GM12891 (cell line): ENCODE results near the gene TBCB.

Experiments used
- DNase-seq: peaks from one replicate; pipeline ENCODE4 v3.0.0; 2011; ENCODE audit warnings: low spot score; ENCODE audit not compliant: insufficient read length
- FAIRE-seq: peaks from 2 replicates; lab custom pipeline; 2011; peaks lifted over from hg19 to GRCh38; lab: Jason Lieb, UNC
- PAX5 ChIP-seq: IDR thresholded peaks from 2 replicates; pipeline ENCODE4 v1.6.1; 2011; ENCODE audit warnings: low read length, moderate library complexity, mild to moderate bottlenecking; ENCODE audit not compliant: insufficient read depth, severe bottlenecking
- POLR2A ChIP-seq: IDR thresholded peaks from 2 replicates; pipeline ENCODE4 v1.6.1; 2011; ENCODE audit warnings: low read depth, low read length, control low read depth
- POLR2AphosphoS5 ChIP-seq: IDR thresholded peaks from 2 replicates; pipeline ENCODE4 v1.6.1; 2011; ENCODE audit warnings: low read depth, low read length, control low read depth
- POU2F2 ChIP-seq: IDR thresholded peaks from 2 replicates; pipeline ENCODE4 v1.6.1; 2011; ENCODE audit warnings: low read depth, mild to moderate bottlenecking, control low read depth, low read length, moderate library complexity
- SPI1 ChIP-seq: IDR thresholded peaks from 2 replicates; pipeline ENCODE4 v1.6.1; 2011; ENCODE audit warnings: low read depth, low read length, control low read depth
- TAF1 ChIP-seq: IDR thresholded peaks from 2 replicates; pipeline ENCODE4 v1.6.1; 2011; ENCODE audit warnings: low read depth, low read length, control low read depth

TBCB gene

GRCh38 chr19:36101550-36102327 lies 13.5 kb upstream of the TBCB start:
- no peak for FAIRE-seq
- TF ChIP-seq PAX5 (no peak), POLR2AphosphoS5 (no peak), POU2F2 (no peak), TAF1 (no peak), POLR2A (no peak)
- DNase-seq: no peak

GRCh38 chr19:36103040-36103626 lies 12.1 kb upstream of the TBCB start:
- DNase-seq (no peak), FAIRE-seq (no peak)
- no peak for TF ChIP-seq POU2F2

- TF ChIP-seq POU2F2 (no peak), TAF1 (no peak), POLR2A (no peak), SPI1 (no peak), POLR2AphosphoS5 (no peak), PAX5 (no peak)
- no peak for DNase-seq
- no peak for FAIRE-seq
Measured at GRCh38 chr19:36103842-36104552, 11.3 kb upstream of the TBCB start.

- TF ChIP-seq TAF1: no peak
- no peak for TF ChIP-seq POU2F2
- TF ChIP-seq POLR2A: no peak
- no peak for TF ChIP-seq PAX5
- TF ChIP-seq POLR2AphosphoS5: no peak
- TF ChIP-seq SPI1: no peak
- FAIRE-seq: no peak
- DNase-seq: no peak
Measured at GRCh38 chr19:36106441-36106840, 8.8 kb upstream of the TBCB start.

GRCh38 chr19:36106991-36107390 lies 8.3 kb upstream of the TBCB start:
- no peak for DNase-seq
- TF ChIP-seq POLR2A (no peak), TAF1 (no peak), POU2F2 (no peak), SPI1 (no peak), PAX5 (no peak)
- FAIRE-seq: no peak

- FAIRE-seq: no peak
- TF ChIP-seq POLR2A (no peak), TAF1 (no peak), PAX5 (no peak), POU2F2 (no peak), SPI1 (no peak), POLR2AphosphoS5 (no peak)
- DNase-seq: no peak
Measured at GRCh38 chr19:36108684-36109083, 6.6 kb upstream of the TBCB start.

GRCh38 chr19:36110487-36111199 lies 4.6 kb upstream of the TBCB start, which contains the start of gene OVOL3:
Gene OVOL3, plus strand, starts transcription at chr19:36111143. Its CDS starts 60 bp downstream, at chr19:36111203.
- FAIRE-seq: no peak
- TF ChIP-seq PAX5 (no peak), POLR2AphosphoS5 (no peak), POLR2A (no peak)
- DNase-seq: no peak

GRCh38 chr19:36111200-36111539 lies 4.1 kb upstream of the TBCB start:
- no peak for TF ChIP-seq TAF1
- no peak for TF ChIP-seq POLR2AphosphoS5
- no peak for TF ChIP-seq POU2F2
- no peak for TF ChIP-seq SPI1
- no peak for TF ChIP-seq PAX5
- no peak for TF ChIP-seq POLR2A
- no peak for FAIRE-seq

GRCh38 chr19:36112678-36113077 lies 2.6 kb upstream of the TBCB start:
- no peak for TF ChIP-seq POU2F2
- no peak for TF ChIP-seq PAX5
- TF ChIP-seq TAF1: no peak
- no peak for TF ChIP-seq POLR2AphosphoS5
- no peak for TF ChIP-seq POLR2A
- TF ChIP-seq SPI1: no peak
- FAIRE-seq (no peak), DNase-seq (no peak)

More at GRCh38 chr19:36111200-36111539, 4.1 kb upstream of the TBCB start:
- no peak for DNase-seq
